Mucosa of descending colon (tissue), 3 donors: ENCODE data around the gene PRCC. TPM values are rescaled to one million over a fixed set of nuclear protein-coding genes. Genes with fewer than 3 reads are reported as not detected.

ENCODE experiments used
- ATAC-seq: fragments of 200-7000 bp; cut with Tn5 transposase; one replicate; pipeline ENCODE4 v1.9.1; 2020; ENCODE audit warnings: mild to moderate bottlenecking, moderate library complexity
- DNase-seq, 3 donors: peaks; one replicate each; pipeline ENCODE4 v3.0.0-alpha.2; 2020
- H3K36me3 ChIP-seq: fragments of 200-600 bp; one replicate; pipeline ENCODE4 v1.8.0; 2021; ENCODE audit warnings: low read depth, mild to moderate bottlenecking
- H3K4me1 ChIP-seq: fragments of 200-600 bp; one replicate; pipeline ENCODE4 v1.8.0; 2021; ENCODE audit warnings: low read depth, mild to moderate bottlenecking
- H3K4me3 ChIP-seq: fragments of 200-600 bp; one replicate; pipeline ENCODE4 v1.8.0; 2021; ENCODE audit warnings: mild to moderate bottlenecking
- H3K9me3 ChIP-seq: fragments of 200-600 bp; one replicate; pipeline ENCODE4 v1.8.0; 2021; ENCODE audit warnings: mild to moderate bottlenecking
- intact Hi-C, 2 donors: fragments of 100-400 bp; cut with DNase I in 1 of 2; cut with micrococcal nuclease in 1 of 2; formaldehyde crosslinking; loops; one replicate each; pipeline versions ENCODE4 v1.11.0 to v1.11.1; 2022; cut with DNase I, micrococcal nuclease
- total RNA-seq, 3 donors: library from RNA; stranded (reverse); fragmentation: NEBNext Ultra II Directional in 2 of 3; extraction: Animal tissue kit (Norgen Biotek cat#: 25700) in 2 of 3; gene quantifications; one replicate each; pipeline versions ENCODE4 v1.2.1 to v1.2.4, GENCODE V29; 2021 to 2023
- TF ChIP-seq, protein P1 (sequence below): fragments of 200-600 bp; IDR thresholded peaks from one replicate; pipeline ENCODE4 v1.8.0; 2022; ENCODE audit warnings: antibody characterized with exemption, mild to moderate bottlenecking
- donor health status: DM: no; HTN: no; CAD: no; lungs with moderate emphysema.
- donor health status: DM: no; HTN: no; CAD: no.
- donor health status: DM: no; HTN: yes; CAD: no.

Gene PRCC
- total RNA-seq, 3 donors from 2014 or later: 55.0 to 66.1 (median 59.2) TPM

DNA sequence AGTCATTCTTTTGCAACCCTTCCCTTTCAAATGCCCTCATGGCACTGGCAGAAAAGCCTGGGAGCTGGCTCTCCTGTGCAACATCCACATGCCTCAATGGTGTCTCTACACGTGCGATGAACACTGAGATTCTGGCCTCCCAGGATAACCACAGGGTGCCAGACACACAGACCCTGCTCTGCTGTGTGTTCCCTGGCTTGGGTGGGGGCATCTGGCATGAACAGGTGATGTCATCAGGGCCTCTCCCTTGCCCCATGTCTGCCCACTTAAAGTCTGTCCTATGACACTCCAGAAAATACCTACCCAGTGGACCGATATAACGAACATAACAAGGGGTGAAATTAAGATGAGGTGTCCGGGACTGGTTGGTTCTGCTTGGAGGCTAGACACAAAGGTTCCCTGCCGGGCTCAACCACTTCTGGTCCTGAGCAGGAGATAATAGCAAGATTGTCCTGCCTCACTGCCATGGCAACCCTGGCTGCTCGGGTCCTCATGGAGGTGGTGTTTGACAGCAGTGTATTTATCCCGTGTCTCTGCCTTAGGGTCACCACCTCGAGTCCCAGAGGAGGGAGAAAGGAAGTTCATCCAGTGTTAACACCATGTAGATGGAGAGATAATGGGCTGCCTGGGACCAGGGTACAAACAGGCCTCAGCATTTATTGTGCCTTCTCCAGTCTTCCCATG lies 72.2 kb downstream of the PRCC start:
- no peaks in the 10 kb centered on the region for H3K9me3 ChIP-seq
- no peak for ATAC-seq
- no peaks in the 10 kb centered on the region for H3K4me1 ChIP-seq
- DNase-seq: no peak
- H3K36me3 ChIP-seq: no peaks in the 10 kb centered on the region
- intact Hi-C loops: no loop called here
- no peak overlapping the region for H3K4me3 ChIP-seq
- TF ChIP-seq, protein P1, sequence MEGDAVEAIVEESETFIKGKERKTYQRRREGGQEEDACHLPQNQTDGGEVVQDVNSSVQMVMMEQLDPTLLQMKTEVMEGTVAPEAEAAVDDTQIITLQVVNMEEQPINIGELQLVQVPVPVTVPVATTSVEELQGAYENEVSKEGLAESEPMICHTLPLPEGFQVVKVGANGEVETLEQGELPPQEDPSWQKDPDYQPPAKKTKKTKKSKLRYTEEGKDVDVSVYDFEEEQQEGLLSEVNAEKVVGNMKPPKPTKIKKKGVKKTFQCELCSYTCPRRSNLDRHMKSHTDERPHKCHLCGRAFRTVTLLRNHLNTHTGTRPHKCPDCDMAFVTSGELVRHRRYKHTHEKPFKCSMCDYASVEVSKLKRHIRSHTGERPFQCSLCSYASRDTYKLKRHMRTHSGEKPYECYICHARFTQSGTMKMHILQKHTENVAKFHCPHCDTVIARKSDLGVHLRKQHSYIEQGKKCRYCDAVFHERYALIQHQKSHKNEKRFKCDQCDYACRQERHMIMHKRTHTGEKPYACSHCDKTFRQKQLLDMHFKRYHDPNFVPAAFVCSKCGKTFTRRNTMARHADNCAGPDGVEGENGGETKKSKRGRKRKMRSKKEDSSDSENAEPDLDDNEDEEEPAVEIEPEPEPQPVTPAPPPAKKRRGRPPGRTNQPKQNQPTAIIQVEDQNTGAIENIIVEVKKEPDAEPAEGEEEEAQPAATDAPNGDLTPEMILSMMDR: no peak

DNA sequence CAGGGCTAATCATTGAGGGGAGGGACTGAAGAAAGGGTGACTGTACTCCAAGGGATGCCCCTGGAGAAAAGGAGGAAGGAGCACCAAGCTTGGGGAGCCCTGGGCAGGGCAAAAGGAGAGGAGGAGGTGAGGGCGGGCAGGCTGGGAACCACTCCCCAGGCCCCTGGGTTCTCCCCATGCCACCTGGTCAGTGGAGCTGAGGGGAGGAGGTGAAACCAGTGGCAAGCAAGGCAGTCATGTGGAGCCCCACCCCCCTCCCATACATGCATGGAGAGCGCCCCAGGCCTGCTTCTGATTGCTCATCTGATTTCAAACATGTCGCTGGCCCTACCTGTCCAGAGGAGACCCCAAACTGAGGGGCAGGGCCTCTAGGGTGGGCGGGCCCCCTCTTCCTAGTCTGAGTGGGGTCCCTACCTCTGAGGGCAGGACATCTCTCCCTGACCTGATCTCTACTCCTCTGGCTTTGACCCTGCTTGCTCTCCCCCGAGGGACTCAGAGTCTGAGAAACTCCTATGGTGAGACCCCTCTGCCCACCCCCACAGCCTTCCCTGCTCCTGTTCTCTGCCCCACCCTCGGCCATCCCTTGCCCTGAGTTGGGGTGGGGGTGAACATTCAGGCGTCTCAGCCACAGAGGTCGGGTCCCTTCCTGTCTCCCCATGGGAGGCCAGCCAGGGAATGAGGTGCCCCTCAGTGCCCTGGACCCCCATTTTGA lies 73.0 kb downstream of the PRCC start:
- DNase-seq: no peak
- Histone ChIP-seq H3K9me3 (no peaks in the 10 kb centered on the region), H3K36me3 (no peaks in the 10 kb centered on the region), H3K4me1 (no peaks in the 10 kb centered on the region), H3K4me3 (no peak overlapping the region)
- ATAC-seq: no peak
- intact Hi-C loops: no loop called here
- TF ChIP-seq, protein P1: no peak

GRCh38 chr1:156840898-156841279 lies 73.6 kb downstream of the PRCC start:
- no peak overlapping the region for H3K4me3 ChIP-seq
- no peaks in the 10 kb centered on the region for H3K9me3 ChIP-seq
- H3K4me1 ChIP-seq: no peaks in the 10 kb centered on the region
- ATAC-seq (no peak), DNase-seq (no peak)
- TF ChIP-seq, protein P1: no peak
- intact Hi-C loops: no loop called here
- H3K36me3 ChIP-seq: no peaks in the 10 kb centered on the region

GRCh38 chr1:156841295-156841855 lies 74.0 kb downstream of the PRCC start:
- TF ChIP-seq, protein P1: no peak
- intact Hi-C loops: no loop called here
- Histone ChIP-seq H3K36me3 (no peaks in the 10 kb centered on the region), H3K9me3 (no peaks in the 10 kb centered on the region), H3K4me1 (no peaks in the 10 kb centered on the region), H3K4me3 (no peak overlapping the region)
- no peak for DNase-seq
- ATAC-seq: no peak

- no peaks in the 10 kb centered on the region for H3K36me3 ChIP-seq
- no peaks in the 10 kb centered on the region for H3K4me1 ChIP-seq
- no peak overlapping the region for H3K4me3 ChIP-seq
- intact Hi-C loops: no loop called here
- ATAC-seq (no peak), DNase-seq (no peak)
- TF ChIP-seq, protein P1: no peak
- H3K9me3 ChIP-seq: no peaks in the 10 kb centered on the region
Observed at GRCh38 chr1:156842618-156843300, 75.4 kb downstream of the PRCC start.
